ENCODE data around the gene EML4. TPM values are rescaled to one million over a fixed set of nuclear protein-coding genes. Genes with fewer than 3 reads are reported as not detected.

EML4 gene
- total and polyA plus RNA-seq, 2 of the 13 experiments (the other 11 are each of a cell fraction or from before 2014, with no cell fraction given), result 243 to 476 TPM

DNA sequence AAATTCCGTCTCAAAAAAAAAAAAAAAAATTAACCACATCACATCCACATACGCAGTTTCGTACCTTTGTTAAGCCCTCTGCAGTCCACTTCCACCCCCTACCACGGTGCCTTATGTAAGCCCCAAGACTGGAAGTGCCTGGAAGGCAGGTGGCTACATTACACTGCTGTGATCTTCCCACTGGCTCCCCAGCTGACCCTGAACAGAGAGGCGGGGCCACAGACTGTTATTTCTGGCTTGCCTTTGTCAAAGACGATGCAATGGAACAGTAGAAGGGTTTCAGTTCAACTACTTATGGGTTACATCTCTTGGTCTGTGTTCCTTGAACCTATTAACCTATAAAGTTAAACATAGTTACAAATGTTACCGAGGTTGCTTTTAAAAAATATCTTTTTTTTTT is 207.6 kb downstream of the EML4 start:
- no peaks in the 10 kb centered on the region for H4K20me1 ChIP-seq (ENCODE audit: insufficient read depth, low read length)
- intact Hi-C loops (cut with micrococcal nuclease; ENCODE audit: unreplicated experiment), result no loop called here
- 53% methylated on average over 7 of the region's 7 CpGs for WGBS (ENCODE audit: low lambda C conversion rate)
- in situ Hi-C loops (cut with HindIII; ENCODE audit: extremely low pct_ligation_motif_present, low pct_unique_long_range_greater_than_20kb), result no loop called here
- no peaks in the 10 kb centered on the region for H3K79me2 ChIP-seq (ENCODE audit: insufficient read depth, low read length)
- CTCF ChIA-PET (ENCODE audit: low intra/inter-chr PET ratio, low total read pairs), result no interaction called here
- H3K27me3 ChIP-seq (ENCODE audit: control insufficient read depth in 1 of 2, insufficient read depth in 2 of 2, low read length in 2 of 2), result no peaks in the 10 kb centered on the region
- H2AFZ ChIP-seq (ENCODE audit: low read length), result no peak overlapping the region
- BruUV-seq (replicated peaks), result no TSS peak
- no peak overlapping the region for H3K4me3 ChIP-seq (replicated peaks in 1 of 3; ENCODE audit: insufficient read depth in 1 of 3, low read depth in 2 of 3, low read length in 3 of 3)
- H3K36me3 ChIP-seq (replicated peaks in 1 of 2; ENCODE audit: control insufficient read depth in 1 of 2, insufficient read depth in 2 of 2, low read length in 2 of 2), result no peaks in the 10 kb centered on the region
- DNase-seq (ENCODE audit: low spot score), result no peak
- TF ChIP-seq RAD21 (CRISPR knock-in tag; IDR thresholded peaks at IDR 0.05), result no peak
- TF ChIP-seq ZNF253 (CRISPR knock-in tag; IDR thresholded peaks at IDR 0.05; ENCODE audit: borderline replicate concordance), result no peak
- no peak for TF ChIP-seq ZBTB21 (CRISPR knock-in tag; IDR thresholded peaks at IDR 0.05)
- TF ChIP-seq, protein P1, sequence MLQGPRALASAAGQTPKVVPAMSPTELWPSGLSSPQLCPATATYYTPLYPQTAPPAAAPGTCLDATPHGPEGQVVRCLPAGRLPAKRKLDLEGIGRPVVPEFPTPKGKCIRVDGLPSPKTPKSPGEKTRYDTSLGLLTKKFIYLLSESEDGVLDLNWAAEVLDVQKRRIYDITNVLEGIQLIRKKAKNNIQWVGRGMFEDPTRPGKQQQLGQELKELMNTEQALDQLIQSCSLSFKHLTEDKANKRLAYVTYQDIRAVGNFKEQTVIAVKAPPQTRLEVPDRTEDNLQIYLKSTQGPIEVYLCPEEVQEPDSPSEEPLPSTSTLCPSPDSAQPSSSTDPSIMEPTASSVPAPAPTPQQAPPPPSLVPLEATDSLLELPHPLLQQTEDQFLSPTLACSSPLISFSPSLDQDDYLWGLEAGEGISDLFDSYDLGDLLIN (CRISPR knock-in tag; IDR thresholded peaks at IDR 0.05; ENCODE audit: borderline replicate concordance), result no peak
- H3K27ac ChIP-seq (ENCODE audit: extremely low read length, insufficient read depth, low read length), result no peak overlapping the region
- H3K4me1 ChIP-seq (ENCODE audit: insufficient read depth, low read length), result peaks cover 52% of the 10 kb centered on the region
- ATAC-seq, result no peak
- H3K9ac ChIP-seq (ENCODE audit: insufficient read depth, low read depth, low read length), result no peak overlapping the region
- H3K4me2 ChIP-seq (ENCODE audit: low read depth, low read length), result no peak overlapping the region
- POLR2A ChIA-PET, result interaction anchor here (0.7 kb wide), 1 partner anchor 15 kb away, joined by 6 read pairs; no protein-coding TSS in a partner anchor
- FAIRE-seq, result no peak
- no peaks in the 10 kb centered on the region for H3K9me3 ChIP-seq (ENCODE audit: low read length)

DNA sequence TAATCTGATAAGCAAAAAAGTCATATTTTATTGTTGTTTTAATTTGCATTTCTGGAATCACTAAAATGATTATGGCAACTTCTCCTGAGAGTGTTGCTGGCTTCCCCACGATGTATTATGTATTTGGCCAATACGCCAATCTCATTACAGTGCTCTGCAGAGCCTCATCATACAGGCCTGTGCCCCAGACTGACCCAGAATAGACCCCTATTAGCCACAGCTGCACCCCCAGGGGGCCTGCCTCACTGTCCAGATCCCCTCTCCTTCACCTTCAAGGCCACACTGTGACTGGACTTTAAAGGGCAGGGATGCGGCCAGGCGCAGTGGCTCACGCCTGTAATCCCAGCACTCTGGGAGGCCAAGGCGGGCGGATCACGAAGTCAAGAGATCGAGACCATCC is 209.3 kb downstream of the EML4 start:
- no peak for FAIRE-seq

More for the DNA sequence above, 209.3 kb downstream of the EML4 start:
- intact Hi-C loops (cut with micrococcal nuclease; ENCODE audit: unreplicated experiment), result no loop called here
- Histone ChIP-seq H3K4me2 (ENCODE audit: low read depth, low read length) (no peak overlapping the region), H3K4me3 (replicated peaks in 1 of 3; ENCODE audit: insufficient read depth in 1 of 3, low read depth in 2 of 3, low read length in 3 of 3) (no peak overlapping the region), H3K4me1 (ENCODE audit: insufficient read depth, low read length) (peaks cover 35% of the 10 kb centered on the region), H3K36me3 (replicated peaks in 1 of 2; ENCODE audit: control insufficient read depth in 1 of 2, insufficient read depth in 2 of 2, low read length in 2 of 2) (no peaks in the 10 kb centered on the region), H3K9ac (ENCODE audit: insufficient read depth, low read depth, low read length) (no peak overlapping the region), H3K27me3 (ENCODE audit: control insufficient read depth in 1 of 2, insufficient read depth in 2 of 2, low read length in 2 of 2) (no peaks in the 10 kb centered on the region), H3K9me3 (ENCODE audit: low read length) (no peaks in the 10 kb centered on the region), H3K27ac (ENCODE audit: extremely low read length, insufficient read depth, low read length) (no peak overlapping the region), H3K79me2 (ENCODE audit: insufficient read depth, low read length) (no peaks in the 10 kb centered on the region), H2AFZ (ENCODE audit: low read length) (no peak overlapping the region), H4K20me1 (ENCODE audit: insufficient read depth, low read length) (no peaks in the 10 kb centered on the region)
- CTCF ChIA-PET (ENCODE audit: low intra/inter-chr PET ratio, low total read pairs), result no interaction called here
- DNase-seq (ENCODE audit: low spot score), result no peak
- WGBS (ENCODE audit: low lambda C conversion rate), result 94% methylated on average over 9 of the region's 9 CpGs
- in situ Hi-C loops (cut with HindIII; ENCODE audit: extremely low pct_ligation_motif_present, low pct_unique_long_range_greater_than_20kb), result no loop called here
- POLR2A ChIA-PET, result no interaction called here
- no TSS peak for BruUV-seq (replicated peaks)
- no peak for ATAC-seq
- TF ChIP-seq ERF (CRISPR knock-in tag; IDR thresholded peaks at IDR 0.05), result no peak
- no peak for TF ChIP-seq SMAD3 (CRISPR knock-in tag; IDR thresholded peaks at IDR 0.05)
- no peak for TF ChIP-seq ZNF605 (CRISPR knock-in tag; IDR thresholded peaks at IDR 0.05)
- no peak for TF ChIP-seq ZNF678 (CRISPR knock-in tag; IDR thresholded peaks at IDR 0.05)
- TF ChIP-seq, protein P2, sequence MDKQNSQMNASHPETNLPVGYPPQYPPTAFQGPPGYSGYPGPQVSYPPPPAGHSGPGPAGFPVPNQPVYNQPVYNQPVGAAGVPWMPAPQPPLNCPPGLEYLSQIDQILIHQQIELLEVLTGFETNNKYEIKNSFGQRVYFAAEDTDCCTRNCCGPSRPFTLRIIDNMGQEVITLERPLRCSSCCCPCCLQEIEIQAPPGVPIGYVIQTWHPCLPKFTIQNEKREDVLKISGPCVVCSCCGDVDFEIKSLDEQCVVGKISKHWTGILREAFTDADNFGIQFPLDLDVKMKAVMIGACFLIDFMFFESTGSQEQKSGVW (CRISPR knock-in tag; IDR thresholded peaks at IDR 0.05; ENCODE audit: borderline replicate concordance), result no peak
- TF ChIP-seq, protein P3, sequence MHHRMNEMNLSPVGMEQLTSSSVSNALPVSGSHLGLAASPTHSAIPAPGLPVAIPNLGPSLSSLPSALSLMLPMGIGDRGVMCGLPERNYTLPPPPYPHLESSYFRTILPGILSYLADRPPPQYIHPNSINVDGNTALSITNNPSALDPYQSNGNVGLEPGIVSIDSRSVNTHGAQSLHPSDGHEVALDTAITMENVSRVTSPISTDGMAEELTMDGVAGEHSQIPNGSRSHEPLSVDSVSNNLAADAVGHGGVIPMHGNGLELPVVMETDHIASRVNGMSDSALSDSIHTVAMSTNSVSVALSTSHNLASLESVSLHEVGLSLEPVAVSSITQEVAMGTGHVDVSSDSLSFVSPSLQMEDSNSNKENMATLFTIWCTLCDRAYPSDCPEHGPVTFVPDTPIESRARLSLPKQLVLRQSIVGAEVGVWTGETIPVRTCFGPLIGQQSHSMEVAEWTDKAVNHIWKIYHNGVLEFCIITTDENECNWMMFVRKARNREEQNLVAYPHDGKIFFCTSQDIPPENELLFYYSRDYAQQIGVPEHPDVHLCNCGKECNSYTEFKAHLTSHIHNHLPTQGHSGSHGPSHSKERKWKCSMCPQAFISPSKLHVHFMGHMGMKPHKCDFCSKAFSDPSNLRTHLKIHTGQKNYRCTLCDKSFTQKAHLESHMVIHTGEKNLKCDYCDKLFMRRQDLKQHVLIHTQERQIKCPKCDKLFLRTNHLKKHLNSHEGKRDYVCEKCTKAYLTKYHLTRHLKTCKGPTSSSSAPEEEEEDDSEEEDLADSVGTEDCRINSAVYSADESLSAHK (CRISPR knock-in tag; IDR thresholded peaks at IDR 0.05; ENCODE audit: borderline replicate concordance), result no peak
- TF ChIP-seq ZNF572 (CRISPR knock-in tag; IDR thresholded peaks at IDR 0.05), result no peak
- no peak for TF ChIP-seq ZNF333 (CRISPR knock-in tag; IDR thresholded peaks at IDR 0.05; ENCODE audit: borderline replicate concordance)
- TF ChIP-seq SATB2 (CRISPR knock-in tag; IDR thresholded peaks at IDR 0.05), result no peak
- TF ChIP-seq ZFP90 (CRISPR knock-in tag; IDR thresholded peaks at IDR 0.05; ENCODE audit: borderline replicate concordance), result no peak
- no peak for TF ChIP-seq HNRNPL (IDR thresholded peaks at IDR 0.05; ENCODE audit: low read depth, low read length)

All from HepG2 (cell line).